ENCODE results near the gene PCNX2. TPM values are rescaled to one million over a fixed set of nuclear protein-coding genes. Genes with fewer than 3 reads are reported as not detected.

Gene PCNX2
- total RNA-seq, 3 donors from 2014 or later: 6.0 to 11.3 (median 8.5) TPM

DNA sequence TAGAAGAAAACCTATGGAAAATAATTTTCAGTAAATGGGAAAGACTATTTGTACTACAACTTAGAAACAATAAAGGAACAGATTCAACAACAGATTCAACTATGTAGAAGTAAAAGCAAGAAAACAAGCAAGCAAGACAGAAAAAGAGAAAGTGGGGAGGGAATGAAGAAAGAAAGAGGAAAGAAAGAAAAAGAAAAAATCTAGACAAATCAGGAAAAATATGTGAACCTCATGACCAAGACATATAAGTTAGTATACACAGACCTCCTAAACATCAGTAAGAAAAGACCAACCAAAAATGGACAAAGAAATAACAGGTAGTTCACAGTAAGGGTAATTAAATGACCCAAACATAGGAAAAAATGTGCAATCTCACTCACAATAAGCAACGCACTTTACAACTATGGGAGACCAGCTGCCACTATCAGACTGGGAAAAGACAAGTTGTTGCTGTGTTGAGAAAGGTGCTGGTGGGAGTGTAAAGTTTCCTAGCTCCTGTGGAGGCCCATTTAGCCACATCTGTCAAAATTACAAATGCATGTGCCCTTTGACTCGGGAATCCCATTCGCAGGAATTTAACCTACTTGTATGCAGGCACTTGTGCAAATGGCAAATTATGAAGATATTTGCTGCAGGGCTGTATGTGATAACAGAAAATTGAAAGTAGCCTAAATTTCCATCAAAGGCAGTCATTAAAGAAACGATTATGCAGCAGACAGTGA is 18.1 kb upstream of the PCNX2 start:
- DNase-seq (no peak), ATAC-seq (no peak)
- TF ChIP-seq, protein P1, sequence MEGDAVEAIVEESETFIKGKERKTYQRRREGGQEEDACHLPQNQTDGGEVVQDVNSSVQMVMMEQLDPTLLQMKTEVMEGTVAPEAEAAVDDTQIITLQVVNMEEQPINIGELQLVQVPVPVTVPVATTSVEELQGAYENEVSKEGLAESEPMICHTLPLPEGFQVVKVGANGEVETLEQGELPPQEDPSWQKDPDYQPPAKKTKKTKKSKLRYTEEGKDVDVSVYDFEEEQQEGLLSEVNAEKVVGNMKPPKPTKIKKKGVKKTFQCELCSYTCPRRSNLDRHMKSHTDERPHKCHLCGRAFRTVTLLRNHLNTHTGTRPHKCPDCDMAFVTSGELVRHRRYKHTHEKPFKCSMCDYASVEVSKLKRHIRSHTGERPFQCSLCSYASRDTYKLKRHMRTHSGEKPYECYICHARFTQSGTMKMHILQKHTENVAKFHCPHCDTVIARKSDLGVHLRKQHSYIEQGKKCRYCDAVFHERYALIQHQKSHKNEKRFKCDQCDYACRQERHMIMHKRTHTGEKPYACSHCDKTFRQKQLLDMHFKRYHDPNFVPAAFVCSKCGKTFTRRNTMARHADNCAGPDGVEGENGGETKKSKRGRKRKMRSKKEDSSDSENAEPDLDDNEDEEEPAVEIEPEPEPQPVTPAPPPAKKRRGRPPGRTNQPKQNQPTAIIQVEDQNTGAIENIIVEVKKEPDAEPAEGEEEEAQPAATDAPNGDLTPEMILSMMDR (IDR thresholded peaks at IDR 0.05): no peak
- H3K36me3 ChIP-seq (ENCODE audit: low read depth): no peaks in the 10 kb centered on the region
- H3K4me3 ChIP-seq: no peak overlapping the region
- no peaks in the 10 kb centered on the region for H3K9me3 ChIP-seq
- H3K4me1 ChIP-seq (ENCODE audit: low read depth): no peaks in the 10 kb centered on the region
- intact Hi-C loops (cut with DNase I, micrococcal nuclease): no loop called here

DNA sequence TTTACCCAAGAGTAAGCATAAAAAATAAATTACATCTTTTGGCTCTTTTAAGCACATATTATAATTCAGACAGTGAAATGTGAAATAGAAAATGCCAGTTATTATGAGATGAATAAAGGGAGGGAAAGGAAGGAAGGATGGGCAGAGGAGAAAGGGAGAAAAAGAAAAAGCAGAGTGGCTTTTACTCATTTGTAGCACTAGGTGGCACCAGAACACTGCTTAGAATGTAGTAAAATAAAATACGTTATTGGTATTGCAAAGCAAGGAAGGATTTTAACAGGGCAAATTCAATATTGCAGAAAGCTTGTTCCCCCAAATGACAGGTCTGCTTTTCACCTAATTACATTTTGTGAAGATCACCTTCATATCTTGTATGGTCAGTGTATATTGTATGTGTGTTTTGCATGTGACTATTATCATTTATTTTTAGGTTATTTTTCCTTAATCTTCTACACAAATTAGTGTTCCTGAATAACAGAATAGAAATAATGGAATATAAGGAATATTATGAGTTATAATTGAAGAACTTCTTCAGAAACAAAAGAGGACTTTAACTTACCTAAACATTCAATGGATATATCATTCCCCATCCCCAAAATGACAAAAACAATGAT is 9.1 kb upstream of the PCNX2 start:
- Histone ChIP-seq H3K36me3 (ENCODE audit: low read depth) (no peaks in the 10 kb centered on the region), H3K4me1 (ENCODE audit: low read depth) (no peaks in the 10 kb centered on the region), H3K4me3 (no peak overlapping the region), H3K9me3 (no peaks in the 10 kb centered on the region)
- TF ChIP-seq, protein P1 (IDR thresholded peaks at IDR 0.05): peak; percentile 49
- peak; percentile 62 for ATAC-seq
- intact Hi-C loops (cut with DNase I, micrococcal nuclease): no loop called here
- peak in 1 of 3 donors; percentile 24 for DNase-seq

DNA sequence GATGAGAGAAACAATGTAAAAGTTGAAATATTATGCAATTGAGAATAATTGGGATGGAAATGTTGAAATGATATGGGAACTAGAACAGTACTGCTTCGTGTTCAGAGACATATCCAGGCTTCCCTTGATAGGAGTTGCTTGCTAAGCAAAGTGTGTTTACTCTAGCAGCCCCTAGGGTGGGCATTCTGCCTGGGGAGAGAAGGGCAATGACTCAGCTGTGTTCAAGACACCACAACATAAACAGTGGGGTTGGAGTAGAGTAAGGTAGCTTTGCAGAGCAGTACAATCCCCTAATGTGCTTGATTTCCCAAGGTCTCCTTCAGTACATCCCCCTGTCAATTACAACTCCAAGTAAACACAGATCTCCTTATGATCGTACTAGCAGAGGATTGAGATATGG is 4.8 kb upstream of the PCNX2 start:
- intact Hi-C loops (cut with DNase I, micrococcal nuclease): no loop called here
- Histone ChIP-seq H3K36me3 (ENCODE audit: low read depth) (no peaks in the 10 kb centered on the region), H3K9me3 (no peaks in the 10 kb centered on the region), H3K4me1 (ENCODE audit: low read depth) (no peaks in the 10 kb centered on the region), H3K4me3 (no peak overlapping the region)
- ATAC-seq (no peak), DNase-seq (no peak)
- TF ChIP-seq, protein P1 (IDR thresholded peaks at IDR 0.05): no peak

DNA sequence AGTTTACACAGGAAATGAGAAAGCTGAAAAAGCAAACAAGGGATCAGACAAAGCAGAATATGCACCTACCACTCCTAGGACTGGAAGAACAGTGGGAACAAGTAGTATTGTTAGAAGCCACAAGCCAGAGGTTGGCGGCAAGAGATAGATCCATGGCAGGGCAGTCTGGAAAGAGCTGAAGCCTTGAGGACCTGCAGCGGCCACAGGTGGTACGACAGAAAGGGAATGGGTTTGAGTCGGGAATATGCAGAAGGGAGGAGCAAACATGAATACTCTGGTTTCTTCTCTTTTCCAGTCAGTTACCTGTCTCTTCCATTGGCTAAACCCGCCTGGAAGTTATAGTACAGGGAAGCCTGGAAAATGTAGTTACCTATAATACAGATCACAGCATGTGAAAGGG is 3.9 kb upstream of the PCNX2 start:
- Histone ChIP-seq H3K36me3 (ENCODE audit: low read depth) (no peaks in the 10 kb centered on the region), H3K4me1 (ENCODE audit: low read depth) (peaks cover 6% of the 10 kb centered on the region), H3K9me3 (no peaks in the 10 kb centered on the region), H3K4me3 (no peak overlapping the region)
- DNase-seq: no peak
- no peak for ATAC-seq
- intact Hi-C loops (cut with DNase I, micrococcal nuclease): no loop called here
- TF ChIP-seq, protein P1 (IDR thresholded peaks at IDR 0.05): no peak

DNA sequence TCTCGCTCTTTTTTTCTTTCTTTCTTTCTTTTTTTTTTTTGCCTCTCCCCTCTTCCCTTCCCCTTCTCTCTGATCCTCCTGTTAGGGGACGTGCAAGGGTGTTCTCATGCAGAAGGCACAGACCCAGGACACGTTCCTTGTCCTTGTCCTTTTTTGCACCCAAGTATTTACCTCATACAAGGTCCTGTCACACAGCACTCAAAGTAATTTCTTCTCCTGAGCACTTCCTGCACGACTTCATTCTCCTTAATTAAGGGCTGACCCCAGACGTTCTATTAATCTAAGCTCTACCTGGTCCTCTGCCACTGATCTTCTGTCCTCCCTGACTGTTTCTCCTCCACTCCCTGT is 424 bp upstream of the PCNX2 start:
- DNase-seq: no peak
- intact Hi-C loops (cut with DNase I, micrococcal nuclease): no loop called here
- H3K4me3 ChIP-seq: no peak overlapping the region
- ATAC-seq: no peak
- peaks cover 6% of the 10 kb centered on the region for H3K4me1 ChIP-seq (ENCODE audit: low read depth)
- TF ChIP-seq, protein P1 (IDR thresholded peaks at IDR 0.05): no peak
- no peaks in the 10 kb centered on the region for H3K9me3 ChIP-seq
- H3K36me3 ChIP-seq (ENCODE audit: low read depth): no peaks in the 10 kb centered on the region
